Caco-2 (cell line): ENCODE data around the gene TMEM63C. TPM values are rescaled to one million over a fixed set of nuclear protein-coding genes. Genes with fewer than 3 reads are reported as not detected.
A peak's percentile ranks its signal among the peaks of the same experiment; 100 is the strongest.

Experiments
- BruUV-seq: library from RNA; stranded (reverse); fragments of 400-500 nt; replicated peaks from 2 replicates; lab custom pipeline; 2021; lab: Mats Ljungman, UMichigan
- CTCF ChIA-PET: fragments of 300-600 bp; sonication (Branson Sonifier 250); formaldehyde crosslinking; loops from one replicate; lab custom pipeline; 2022; ENCODE audit warnings: antibody characterized with exemption; lab: Charles Lee
- POLR2A ChIA-PET: fragments of 300-600 bp; sonication (Branson Sonifier 250); formaldehyde crosslinking; loops from one replicate; lab custom pipeline; 2022; ENCODE audit warnings: antibody characterized with exemption; lab: Charles Lee
- DNase-seq, 2 experiments: peaks; one replicate each; pipeline versions ENCODE4 v3.0.0 to v3.0.0-alpha.2; 2020 to 2022
- H3K27me3 ChIP-seq: replicated peaks from 2 replicates; pipeline ENCODE4 v1.6.0; 2011; ENCODE audit warnings: low read length; ENCODE audit not compliant: control insufficient read depth, insufficient read depth
- H3K36me3 ChIP-seq: 2 replicates; pipeline ENCODE4 v1.5.1; 2011; ENCODE audit warnings: low read length; ENCODE audit not compliant: control insufficient read depth, insufficient read depth
- H3K4me1 ChIP-seq: fragments of 250-450 bp; sonication (Bioruptor Pico); 2 replicates; pipeline ENCODE4 v1.5.1; 2020; ENCODE audit warnings: mild to moderate bottlenecking
- H3K4me3 ChIP-seq: 2 replicates; pipeline ENCODE4 v1.5.1; 2011; ENCODE audit warnings: low read depth, mild to moderate bottlenecking, control low read depth, low read length
- H3K9me3 ChIP-seq: fragments of 250-450 bp; sonication (Bioruptor Pico); 2 replicates; pipeline ENCODE4 v1.5.1; 2020; ENCODE audit warnings: mild to moderate bottlenecking, moderate library complexity
- H3K27ac Mint-ChIP-seq: one replicate; pipeline ENCODE4 v1.8.0; 2022; ENCODE audit warnings: mixed read lengths; ENCODE audit not compliant: unreplicated experiment
- H3K27me3 Mint-ChIP-seq: one replicate; pipeline ENCODE4 v1.8.0; 2022; ENCODE audit warnings: mixed read lengths; ENCODE audit not compliant: insufficient read depth, unreplicated experiment
- H3K36me3 Mint-ChIP-seq: one replicate; pipeline ENCODE4 v1.8.0; 2022; ENCODE audit warnings: mild to moderate bottlenecking, mixed read lengths; ENCODE audit not compliant: insufficient read depth, unreplicated experiment
- H3K4me1 Mint-ChIP-seq: one replicate; pipeline ENCODE4 v1.8.0; 2022; ENCODE audit warnings: low read depth, mixed read lengths; ENCODE audit not compliant: unreplicated experiment
- H3K4me3 Mint-ChIP-seq: one replicate; pipeline ENCODE4 v1.8.0; 2022; ENCODE audit warnings: mild to moderate bottlenecking, moderate library complexity, mixed read lengths; ENCODE audit not compliant: unreplicated experiment
- H3K9me3 Mint-ChIP-seq: one replicate; pipeline ENCODE4 v1.8.0; 2022; ENCODE audit warnings: mixed read lengths; ENCODE audit not compliant: unreplicated experiment
- intact Hi-C: fragments of 100-400 bp; cut with micrococcal nuclease; formaldehyde crosslinking; loops from one replicate; pipeline ENCODE4 v1.10.0; 2022; ENCODE audit not compliant: unreplicated experiment
- total RNA-seq: library from RNA; stranded (reverse); gene quantifications from 2 replicates; pipeline ENCODE4 v1.2.3, GENCODE V29; 2022
- TF ChIP-seq, protein P1 (sequence below), 2 experiments: fragments of 200-600 bp in 1 of 2; IDR thresholded peaks; 1 replicate in 1 of 2; 2 replicates in 1 of 2; pipeline versions ENCODE4 v1.5.1 to v1.8.0; 2011 to 2022; ENCODE audit warnings: antibody characterized with exemption in 1 of 2, control low read depth in 1 of 2, inconsistent platforms in 1 of 2, low read depth in 1 of 2, low read length in 1 of 2, mild to moderate bottlenecking in 1 of 2, moderate library complexity in 1 of 2; ENCODE audit not compliant: insufficient read depth in 1 of 2, severe bottlenecking in 1 of 2, unreplicated experiment in 1 of 2

The TMEM63C gene
- total RNA-seq, 1 experiment from 2014 or later: 1.3 TPM

- H3K27me3 ChIP-seq: no peaks in the 10 kb centered on the region
- no TSS peak for BruUV-seq
- Mint-ChIP-seq H3K27ac (no peak overlapping the region), H3K27me3 (no peaks in the 10 kb centered on the region), H3K36me3 (no peaks in the 10 kb centered on the region), H3K4me3 (no peak overlapping the region), H3K9me3 (no peaks in the 10 kb centered on the region), H3K4me1 (peaks cover 11% of the 10 kb centered on the region)
- H3K4me1 ChIP-seq: peaks cover 28% of the 10 kb centered on the region
- CTCF ChIA-PET: interaction anchor here (0.8 kb wide), 1 partner anchor 30 kb away, joined by 3 read pairs; no protein-coding TSS in a partner anchor
- H3K9me3 ChIP-seq: no peaks in the 10 kb centered on the region
- no peak overlapping the region for H3K4me3 ChIP-seq
- no peaks in the 10 kb centered on the region for H3K36me3 ChIP-seq
- POLR2A ChIA-PET: no interaction called here
- TF ChIP-seq, protein P1, sequence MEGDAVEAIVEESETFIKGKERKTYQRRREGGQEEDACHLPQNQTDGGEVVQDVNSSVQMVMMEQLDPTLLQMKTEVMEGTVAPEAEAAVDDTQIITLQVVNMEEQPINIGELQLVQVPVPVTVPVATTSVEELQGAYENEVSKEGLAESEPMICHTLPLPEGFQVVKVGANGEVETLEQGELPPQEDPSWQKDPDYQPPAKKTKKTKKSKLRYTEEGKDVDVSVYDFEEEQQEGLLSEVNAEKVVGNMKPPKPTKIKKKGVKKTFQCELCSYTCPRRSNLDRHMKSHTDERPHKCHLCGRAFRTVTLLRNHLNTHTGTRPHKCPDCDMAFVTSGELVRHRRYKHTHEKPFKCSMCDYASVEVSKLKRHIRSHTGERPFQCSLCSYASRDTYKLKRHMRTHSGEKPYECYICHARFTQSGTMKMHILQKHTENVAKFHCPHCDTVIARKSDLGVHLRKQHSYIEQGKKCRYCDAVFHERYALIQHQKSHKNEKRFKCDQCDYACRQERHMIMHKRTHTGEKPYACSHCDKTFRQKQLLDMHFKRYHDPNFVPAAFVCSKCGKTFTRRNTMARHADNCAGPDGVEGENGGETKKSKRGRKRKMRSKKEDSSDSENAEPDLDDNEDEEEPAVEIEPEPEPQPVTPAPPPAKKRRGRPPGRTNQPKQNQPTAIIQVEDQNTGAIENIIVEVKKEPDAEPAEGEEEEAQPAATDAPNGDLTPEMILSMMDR (IDR thresholded peaks at IDR 0.05; ENCODE audit: insufficient read depth in 1 of 2, low read depth in 1 of 2, low read length in 1 of 2, severe bottlenecking in 1 of 2, unreplicated experiment in 1 of 2): no peak
- DNase-seq: no peak
- intact Hi-C loops: no loop called here
These were observed 2.3 kb downstream of the TMEM63C start for GRCh38 chr14:77183896-77184295.

DNA sequence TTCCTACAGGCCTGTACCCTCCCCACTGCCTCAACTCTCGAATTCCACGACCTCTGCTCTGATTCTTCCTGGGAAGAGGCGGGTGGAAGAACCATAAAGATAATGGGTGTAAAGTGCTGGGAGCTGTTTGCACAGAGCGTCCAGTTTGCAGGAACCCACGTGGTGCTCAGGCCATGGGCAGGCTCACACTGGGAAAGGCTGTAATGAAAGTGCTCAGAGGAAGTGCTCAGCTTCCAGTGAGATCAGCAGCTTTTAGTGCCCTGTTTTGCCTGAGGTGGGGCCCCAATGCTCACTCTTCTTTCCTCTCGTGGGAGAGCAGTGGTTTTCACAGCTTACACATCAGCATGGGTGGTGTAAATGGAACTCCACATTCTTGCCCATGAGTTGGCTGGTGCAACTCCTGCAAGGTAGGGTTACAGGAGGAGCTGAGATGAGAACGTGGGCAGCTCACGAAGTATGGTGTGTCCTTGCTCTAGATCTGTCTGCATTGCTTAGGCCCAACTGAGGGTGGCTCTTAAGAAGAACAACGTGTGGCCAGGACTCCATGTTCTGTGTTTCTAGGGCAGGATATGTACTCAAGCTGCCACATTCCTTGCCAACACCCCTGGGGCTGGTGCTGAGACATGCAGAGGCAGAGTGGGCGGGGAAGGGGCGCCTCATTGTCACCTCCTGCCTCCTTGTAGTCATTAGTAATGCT lies 2.9 kb downstream of the TMEM63C start:
- no peak overlapping the region for H3K4me3 Mint-ChIP-seq
- POLR2A ChIA-PET: no interaction called here

DNA sequence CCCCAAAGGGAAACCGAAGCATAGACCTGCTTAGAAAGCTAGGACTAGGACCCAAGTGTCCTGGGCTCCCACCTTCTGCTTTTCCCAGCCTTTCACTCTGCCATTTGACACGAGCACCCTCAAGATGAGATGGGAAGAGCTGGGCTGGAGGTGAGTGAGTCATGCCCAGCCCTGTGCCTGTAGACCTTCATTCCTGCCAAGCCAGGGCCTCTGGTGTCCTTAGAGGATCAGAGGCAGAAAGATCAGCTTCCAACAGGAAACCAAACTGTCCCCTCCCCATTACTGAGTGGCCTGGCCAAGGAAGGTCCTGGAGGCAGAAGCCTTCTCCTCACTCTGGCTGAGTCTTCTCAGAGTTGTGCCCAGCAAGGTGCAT lies 3.5 kb downstream of the TMEM63C start:
- Mint-ChIP-seq H3K36me3 (no peaks in the 10 kb centered on the region), H3K4me1 (peaks cover 11% of the 10 kb centered on the region), H3K27ac (no peak overlapping the region), H3K9me3 (no peaks in the 10 kb centered on the region), H3K4me3 (no peak overlapping the region), H3K27me3 (peaks cover 7% of the 10 kb centered on the region)
- Histone ChIP-seq H3K4me3 (no peak overlapping the region), H3K9me3 (no peaks in the 10 kb centered on the region), H3K27me3 (no peaks in the 10 kb centered on the region), H3K36me3 (no peaks in the 10 kb centered on the region), H3K4me1 (peaks cover 28% of the 10 kb centered on the region)
- no TSS peak for BruUV-seq
- CTCF ChIA-PET: no interaction called here
- POLR2A ChIA-PET: no interaction called here
- intact Hi-C loops: no loop called here
- no peak for DNase-seq
- TF ChIP-seq, protein P1 (IDR thresholded peaks at IDR 0.05; ENCODE audit: insufficient read depth in 1 of 2, low read depth in 1 of 2, low read length in 1 of 2, severe bottlenecking in 1 of 2, unreplicated experiment in 1 of 2): no peak

More for the DNA sequence above, 2.9 kb downstream of the TMEM63C start:
- CTCF ChIA-PET: interaction anchor here (0.8 kb wide), 1 partner anchor 29 kb away, joined by 3 read pairs; no protein-coding TSS in a partner anchor
- Histone ChIP-seq H3K4me1 (peaks cover 28% of the 10 kb centered on the region), H3K4me3 (no peak overlapping the region), H3K27me3 (no peaks in the 10 kb centered on the region), H3K36me3 (no peaks in the 10 kb centered on the region), H3K9me3 (no peaks in the 10 kb centered on the region)
- Mint-ChIP-seq H3K36me3 (no peaks in the 10 kb centered on the region), H3K27ac (no peak overlapping the region), H3K9me3 (no peaks in the 10 kb centered on the region), H3K27me3 (peaks cover 4% of the 10 kb centered on the region), H3K4me1 (peaks cover 11% of the 10 kb centered on the region)
- intact Hi-C loops: no loop called here
- BruUV-seq: no TSS peak
- TF ChIP-seq, protein P1 (IDR thresholded peaks at IDR 0.05; ENCODE audit: insufficient read depth in 1 of 2, low read depth in 1 of 2, low read length in 1 of 2, severe bottlenecking in 1 of 2, unreplicated experiment in 1 of 2): no peak
- DNase-seq: peak in 1 of 2 experiments; percentile 59
